H9 (cell line): ENCODE results near the gene ZBTB8A. TPM values are rescaled to one million over a fixed set of nuclear protein-coding genes. Genes with fewer than 3 reads are reported as not detected.

Experiments used
- DNase-seq: peaks from one replicate; pipeline ENCODE4 v3.0.0-alpha.2; 2017
- H2AFZ ChIP-seq: one replicate; pipeline ENCODE4 v1.6.1; 2013; ENCODE audit warnings: mild to moderate bottlenecking, low read length, control low read depth, moderate library complexity
- H2AK5ac ChIP-seq: 2 replicates; pipeline ENCODE4 v1.6.1; 2013; ENCODE audit warnings: low read length, control low read depth, mixed read lengths; ENCODE audit not compliant: insufficient read length
- H2BK120ac ChIP-seq: one replicate; pipeline ENCODE4 v1.6.1; 2013; ENCODE audit warnings: low read depth, mild to moderate bottlenecking, low read length, control low read depth, inconsistent platforms; ENCODE audit not compliant: poor library complexity, severe bottlenecking
- H2BK12ac ChIP-seq: 2 replicates; pipeline ENCODE4 v1.6.1; 2013; ENCODE audit warnings: low read length, control low read depth, mixed read lengths, low read depth; ENCODE audit not compliant: insufficient read length
- H2BK15ac ChIP-seq: 2 replicates; pipeline ENCODE4 v1.6.1; 2013; ENCODE audit warnings: low read depth, low read length, control low read depth
- H2BK20ac ChIP-seq: one replicate; pipeline ENCODE4 v1.6.1; 2013; ENCODE audit warnings: low read depth, mild to moderate bottlenecking, low read length, control low read depth, inconsistent platforms; ENCODE audit not compliant: poor library complexity, severe bottlenecking
- H2BK5ac ChIP-seq: 2 replicates; pipeline ENCODE4 v1.6.1; 2013; ENCODE audit warnings: low read length, control low read depth, mixed read lengths; ENCODE audit not compliant: insufficient read length
- H3K14ac ChIP-seq: 2 replicates; pipeline ENCODE4 v1.6.1; 2013; ENCODE audit warnings: low read length, control low read depth; ENCODE audit not compliant: insufficient read depth
- H3K18ac ChIP-seq: 2 replicates; pipeline ENCODE4 v1.6.1; 2013; ENCODE audit warnings: low read depth, mild to moderate bottlenecking, mixed read lengths, low read length, control low read depth; ENCODE audit not compliant: insufficient read length
- H3K23ac ChIP-seq: 2 replicates; pipeline ENCODE4 v1.6.1; 2013; ENCODE audit warnings: low read length, control low read depth, mixed read lengths, low read depth; ENCODE audit not compliant: insufficient read length
- H3K23me2 ChIP-seq: 2 replicates; pipeline ENCODE4 v1.6.1; 2013; ENCODE audit warnings: low read depth, mild to moderate bottlenecking, mixed read lengths, low read length, control low read depth; ENCODE audit not compliant: insufficient read length, poor library complexity, severe bottlenecking
- H3K27ac ChIP-seq: 2 replicates; pipeline ENCODE4 v1.5.1; 2013; ENCODE audit warnings: low read length, control low read depth, mixed read lengths, low read depth; ENCODE audit not compliant: insufficient read length
- H3K27me3 ChIP-seq: 2 replicates; pipeline ENCODE4 v1.6.1; 2013; ENCODE audit warnings: low read length, control low read depth, inconsistent platforms; ENCODE audit not compliant: insufficient read depth
- H3K4ac ChIP-seq: 2 replicates; pipeline ENCODE4 v1.6.1; 2013; ENCODE audit warnings: low read depth, mild to moderate bottlenecking, control low read depth, inconsistent platforms, low read length, moderate library complexity
- H3K4me1 ChIP-seq: 2 replicates; pipeline ENCODE4 v1.6.1; 2013; ENCODE audit warnings: low read length, control low read depth, inconsistent platforms; ENCODE audit not compliant: insufficient read depth
- H3K4me2 ChIP-seq: 2 replicates; pipeline ENCODE4 v1.6.1; 2013; ENCODE audit warnings: low read length, control low read depth, mixed read lengths; ENCODE audit not compliant: insufficient read length, insufficient read depth
- H3K56ac ChIP-seq: 2 replicates; pipeline ENCODE4 v1.6.1; 2013; ENCODE audit warnings: low read depth, mild to moderate bottlenecking, mixed read lengths, low read length, control low read depth; ENCODE audit not compliant: insufficient read length
- H3K79me1 ChIP-seq: 2 replicates; pipeline ENCODE4 v1.6.1; 2013; ENCODE audit warnings: low read depth, mild to moderate bottlenecking, moderate library complexity, low read length, control low read depth, inconsistent platforms; ENCODE audit not compliant: insufficient read depth, poor library complexity, severe bottlenecking
- H3K79me2 ChIP-seq: 2 replicates; pipeline ENCODE4 v1.6.1; 2013; ENCODE audit warnings: low read length, control low read depth, inconsistent platforms; ENCODE audit not compliant: insufficient read depth
- H3K9ac ChIP-seq: 2 replicates; pipeline ENCODE4 v1.6.1; 2013; ENCODE audit warnings: low read length, control low read depth, mixed read lengths; ENCODE audit not compliant: insufficient read length; ENCODE audit errors: extremely low read depth
- H3K9me3 ChIP-seq: one replicate; pipeline ENCODE4 v1.6.1; 2013; ENCODE audit warnings: low read depth, low read length, inconsistent platforms; ENCODE audit not compliant: control insufficient read depth
- H3T11ph ChIP-seq: one replicate; pipeline ENCODE4 v1.6.1; 2013; ENCODE audit warnings: mild to moderate bottlenecking, low read length, control low read depth, inconsistent platforms
- H4K20me1 ChIP-seq: one replicate; pipeline ENCODE4 v1.6.1; 2013; ENCODE audit not compliant: control insufficient read depth, insufficient read length, insufficient read depth
- H4K5ac ChIP-seq: 2 replicates; pipeline ENCODE4 v1.6.1; 2013; ENCODE audit warnings: low read depth, mild to moderate bottlenecking, mixed read lengths, low read length, control low read depth; ENCODE audit not compliant: insufficient read length
- H4K8ac ChIP-seq: replicated peaks from 2 replicates; pipeline ENCODE4 v1.6.1; 2013; ENCODE audit warnings: low read length, control low read depth, mixed read lengths, low read depth; ENCODE audit not compliant: insufficient read length
- H4K91ac ChIP-seq: 2 replicates; pipeline ENCODE4 v1.6.1; 2013; ENCODE audit warnings: low read depth, mild to moderate bottlenecking, moderate library complexity, mixed read lengths, low read length, control low read depth; ENCODE audit not compliant: insufficient read length
- H3K27ac Mint-ChIP-seq, 3 experiments: 2 replicates in 2 of 3; 3 replicates in 1 of 3; pipeline ENCODE4 v1.8.0; 2020 to 2021; ENCODE audit warnings: mixed read lengths in 3 of 3, mild to moderate bottlenecking in 1 of 3, moderate library complexity in 1 of 3
- H3K27me3 Mint-ChIP-seq: 2 replicates; pipeline ENCODE4 v1.8.0; 2021; ENCODE audit warnings: low read depth, mild to moderate bottlenecking, moderate library complexity, mixed read lengths
- H3K36me3 Mint-ChIP-seq, 3 experiments: 2 replicates in 2 of 3; 3 replicates in 1 of 3; pipeline ENCODE4 v1.8.0; 2020 to 2021; ENCODE audit warnings: low read depth in 3 of 3, mixed read lengths in 3 of 3; ENCODE audit not compliant: insufficient read depth in 1 of 3
- H3K4me1 Mint-ChIP-seq, 2 experiments: 2 replicates each; pipeline ENCODE4 v1.8.0; 2020; ENCODE audit warnings: mixed read lengths in 2 of 2
- H3K4me3 Mint-ChIP-seq, 2 experiments: 2 replicates in 1 of 2; 3 replicates in 1 of 2; pipeline ENCODE4 v1.8.0; 2020 to 2021; ENCODE audit warnings: mild to moderate bottlenecking in 2 of 2, mixed read lengths in 2 of 2, moderate library complexity in 1 of 2
- H3K9me3 Mint-ChIP-seq, 2 experiments: 2 replicates in 1 of 2; 3 replicates in 1 of 2; pipeline ENCODE4 v1.8.0; 2020; ENCODE audit warnings: mild to moderate bottlenecking in 2 of 2, mixed read lengths in 2 of 2, moderate library complexity in 1 of 2
- CTCF ChIP-seq: fragments of 200-600 bp; sonication (generic); conservative IDR thresholded peaks from 3 replicates; pipeline ENCODE4 v1.8.0; 2021; ENCODE audit warnings: antibody characterized with exemption, mild to moderate bottlenecking
- WGBS: extraction: QIAGEN DNeasy Blood & Tissue Kit; methylation state at CpG from one replicate; pipeline ENCODE4 v1.1.7; 2013; ENCODE audit warnings: missing lambda C conversion rate, low lambda C conversion rate, mixed read lengths; ENCODE audit not compliant: insufficient read length; ENCODE audit errors: extremely low coverage; 5-methylcytosine and 5-hydroxymethylcytosine counted together
- total RNA-seq: library from RNA; stranded (reverse); gene quantifications from 2 replicates; pipeline ENCODE4 v1.2.1, GENCODE V29; 2021

Gene ZBTB8A
- total RNA-seq, 1 experiment from 2014 or later, result 11.3 TPM

- Histone ChIP-seq H2BK5ac (no peak overlapping the region), H2BK12ac (no peak overlapping the region), H3K4me2 (no peak overlapping the region), H2BK15ac (no peak overlapping the region), H3K9me3 (no peaks in the 10 kb centered on the region), H3K23ac (no peak overlapping the region), H4K91ac (no peak overlapping the region), H3T11ph (no peak overlapping the region), H2BK120ac (no peak overlapping the region), H2BK20ac (no peak overlapping the region), H4K5ac (no peak overlapping the region), H3K4me1 (no peaks in the 10 kb centered on the region), H3K9ac (no peak overlapping the region), H3K23me2 (no peaks in the 10 kb centered on the region), H4K20me1 (no peaks in the 10 kb centered on the region), H3K79me2 (no peaks in the 10 kb centered on the region), H3K56ac (no peak overlapping the region), H4K8ac (no peak overlapping the region), H3K27me3 (no peaks in the 10 kb centered on the region; the same call in 1 of the 2 replicates), H3K18ac (no peak overlapping the region), H3K4ac (no peak overlapping the region), H2AK5ac (no peak overlapping the region), H3K79me1 (no peaks in the 10 kb centered on the region), H3K14ac (no peak overlapping the region), H3K27ac (no peak overlapping the region), H2AFZ (no peak overlapping the region)
- no peak for TF ChIP-seq CTCF
- DNase-seq, result no peak
- no peaks in the 10 kb centered on the region for H3K4me1 Mint-ChIP-seq
- WGBS, result no CpG with 5 or more reads among the region's 1 CpG
- H3K36me3 Mint-ChIP-seq, result peaks cover 10 to 57% (median 55%) of the 10 kb centered on the region in 3 experiments
- H3K9me3 Mint-ChIP-seq, result no peaks in the 10 kb centered on the region
- H3K27ac Mint-ChIP-seq, result no peak overlapping the region
- H3K27me3 Mint-ChIP-seq, result no peaks in the 10 kb centered on the region
- no peak overlapping the region for H3K4me3 Mint-ChIP-seq
These were observed 18.6 kb downstream of the ZBTB8A start for GRCh38 chr1:32557812-32558211.
